Measurements from ENCODE around the gene NFATC2IP. TPM values are rescaled to one million over a fixed set of nuclear protein-coding genes. Genes with fewer than 3 reads are reported as not detected.

The NFATC2IP gene
- total and polyA plus RNA-seq, 2 of the 13 experiments (the other 11 are each of a cell fraction or from before 2014, with no cell fraction given): 32.1 to 48.5 TPM

DNA sequence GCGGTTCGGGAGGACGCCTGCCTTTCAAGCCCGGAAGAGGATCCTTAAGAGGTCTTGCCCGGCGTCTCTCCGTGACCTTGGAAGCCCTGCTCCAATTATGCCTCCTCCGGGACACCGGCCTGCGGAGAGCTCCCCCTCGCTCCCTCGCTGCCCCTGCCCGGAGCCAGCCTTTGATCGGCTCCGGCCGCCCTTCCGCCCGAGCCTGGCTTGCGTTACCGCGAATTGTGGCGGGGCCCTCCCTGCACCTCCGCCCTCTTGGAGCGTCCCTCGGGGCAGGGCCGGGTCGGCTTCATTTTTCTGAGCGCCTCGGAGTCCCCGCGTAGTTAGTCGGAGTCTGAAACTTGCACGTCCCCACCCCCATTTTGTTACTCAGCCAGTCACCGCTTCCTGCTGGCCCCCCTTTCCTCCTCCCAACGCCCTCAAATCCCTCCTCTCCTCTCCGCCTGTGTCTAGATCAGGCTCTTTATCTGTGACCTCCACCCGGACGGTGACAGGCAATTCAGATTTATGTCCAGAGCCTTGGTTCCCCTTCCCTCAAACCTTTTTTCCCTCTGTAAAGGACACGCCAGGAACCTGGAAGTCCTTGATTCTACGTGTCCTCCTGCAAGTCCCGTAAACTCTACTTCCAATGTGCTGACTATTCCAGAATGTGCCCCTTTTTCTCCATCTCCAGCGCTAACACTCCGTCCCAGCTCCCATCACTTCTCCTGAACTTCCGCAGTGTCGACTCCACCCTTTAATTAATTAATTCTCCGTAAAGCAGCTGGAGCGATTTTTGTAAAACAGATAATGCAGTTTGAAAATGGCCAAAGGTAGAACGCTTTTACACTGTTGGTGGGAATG, 25.1 kb upstream of the NFATC2IP start (continued):
- TF ChIP-seq, protein P1, sequence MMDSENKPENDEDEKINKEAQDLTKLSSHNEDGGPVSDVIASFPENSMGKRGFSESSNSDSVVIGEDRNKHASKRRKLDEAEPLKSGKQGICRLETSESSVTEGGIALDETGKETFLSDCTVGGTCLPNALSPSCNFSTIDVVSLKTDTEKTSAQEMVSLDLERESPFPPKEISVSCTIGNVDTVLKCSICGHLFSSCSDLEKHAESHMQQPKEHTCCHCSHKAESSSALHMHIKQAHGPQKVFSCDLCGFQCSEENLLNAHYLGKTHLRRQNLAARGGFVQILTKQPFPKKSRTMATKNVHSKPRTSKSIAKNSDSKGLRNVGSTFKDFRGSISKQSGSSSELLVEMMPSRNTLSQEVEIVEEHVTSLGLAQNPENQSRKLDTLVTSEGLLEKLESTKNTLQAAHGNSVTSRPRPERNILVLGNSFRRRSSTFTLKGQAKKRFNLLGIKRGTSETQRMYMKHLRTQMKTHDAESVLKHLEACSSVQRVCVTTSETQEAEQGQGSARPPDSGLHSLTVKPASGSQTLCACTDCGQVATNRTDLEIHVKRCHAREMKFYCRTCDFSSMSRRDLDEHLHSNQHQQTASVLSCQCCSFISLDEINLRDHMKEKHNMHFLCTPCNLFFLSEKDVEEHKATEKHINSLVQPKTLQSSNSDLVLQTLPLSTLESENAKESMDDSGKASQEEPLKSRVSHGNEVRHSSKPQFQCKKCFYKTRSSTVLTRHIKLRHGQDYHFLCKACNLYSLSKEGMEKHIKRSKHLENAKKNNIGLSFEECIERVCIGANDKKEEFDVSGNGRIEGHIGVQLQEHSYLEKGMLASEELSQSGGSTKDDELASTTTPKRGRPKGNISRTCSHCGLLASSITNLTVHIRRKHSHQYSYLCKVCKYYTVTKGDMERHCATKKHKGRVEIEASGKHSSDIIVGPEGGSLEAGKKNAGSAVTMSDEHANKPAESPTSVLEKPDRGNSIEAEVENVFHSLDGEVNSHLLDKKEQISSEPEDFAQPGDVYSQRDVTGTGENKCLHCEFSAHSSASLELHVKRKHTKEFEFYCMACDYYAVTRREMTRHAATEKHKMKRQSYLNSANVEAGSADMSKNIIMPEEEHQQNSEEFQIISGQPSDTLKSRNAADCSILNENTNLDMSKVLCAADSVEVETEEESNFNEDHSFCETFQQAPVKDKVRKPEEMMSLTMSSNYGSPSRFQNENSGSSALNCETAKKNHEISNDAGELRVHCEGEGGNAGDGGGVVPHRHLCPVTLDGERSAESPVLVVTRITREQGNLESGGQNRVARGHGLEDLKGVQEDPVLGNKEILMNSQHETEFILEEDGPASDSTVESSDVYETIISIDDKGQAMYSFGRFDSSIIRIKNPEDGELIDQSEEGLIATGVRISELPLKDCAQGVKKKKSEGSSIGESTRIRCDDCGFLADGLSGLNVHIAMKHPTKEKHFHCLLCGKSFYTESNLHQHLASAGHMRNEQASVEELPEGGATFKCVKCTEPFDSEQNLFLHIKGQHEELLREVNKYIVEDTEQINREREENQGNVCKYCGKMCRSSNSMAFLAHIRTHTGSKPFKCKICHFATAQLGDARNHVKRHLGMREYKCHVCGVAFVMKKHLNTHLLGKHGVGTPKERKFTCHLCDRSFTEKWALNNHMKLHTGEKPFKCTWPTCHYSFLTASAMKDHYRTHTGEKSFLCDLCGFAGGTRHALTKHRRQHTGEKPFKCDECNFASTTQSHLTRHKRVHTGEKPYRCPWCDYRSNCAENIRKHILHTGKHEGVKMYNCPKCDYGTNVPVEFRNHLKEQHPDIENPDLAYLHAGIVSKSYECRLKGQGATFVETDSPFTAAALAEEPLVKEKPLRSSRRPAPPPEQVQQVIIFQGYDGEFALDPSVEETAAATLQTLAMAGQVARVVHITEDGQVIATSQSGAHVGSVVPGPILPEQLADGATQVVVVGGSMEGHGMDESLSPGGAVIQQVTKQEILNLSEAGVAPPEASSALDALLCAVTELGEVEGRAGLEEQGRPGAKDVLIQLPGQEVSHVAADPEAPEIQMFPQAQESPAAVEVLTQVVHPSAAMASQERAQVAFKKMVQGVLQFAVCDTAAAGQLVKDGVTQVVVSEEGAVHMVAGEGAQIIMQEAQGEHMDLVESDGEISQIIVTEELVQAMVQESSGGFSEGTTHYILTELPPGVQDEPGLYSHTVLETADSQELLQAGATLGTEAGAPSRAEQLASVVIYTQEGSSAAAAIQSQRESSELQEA (CRISPR knock-in tag; IDR thresholded peaks at IDR 0.05; ENCODE audit: not compliant biosample characterization): peak; percentile 64
- no peak for TF ChIP-seq ZNF672 (CRISPR knock-in tag; IDR thresholded peaks at IDR 0.05)
- TF ChIP-seq ZFP36L2 (CRISPR knock-in tag; IDR thresholded peaks at IDR 0.05): no peak
- TF ChIP-seq KDM5B (CRISPR knock-in tag; IDR thresholded peaks at IDR 0.05; ENCODE audit: borderline replicate concordance): peak; percentile 52; the same call in 1 of the 2 replicates
- TF ChIP-seq ZNF451 (CRISPR knock-in tag; IDR thresholded peaks at IDR 0.05): no peak; the same call in 1 of the 2 replicates
- 0 out of 2 replicates have a peak, but pooled peaks have one; percentile 20 for TF ChIP-seq KLF12 (CRISPR knock-in tag; IDR thresholded peaks at IDR 0.05; ENCODE audit: borderline replicate concordance)
- TF ChIP-seq, protein P2, sequence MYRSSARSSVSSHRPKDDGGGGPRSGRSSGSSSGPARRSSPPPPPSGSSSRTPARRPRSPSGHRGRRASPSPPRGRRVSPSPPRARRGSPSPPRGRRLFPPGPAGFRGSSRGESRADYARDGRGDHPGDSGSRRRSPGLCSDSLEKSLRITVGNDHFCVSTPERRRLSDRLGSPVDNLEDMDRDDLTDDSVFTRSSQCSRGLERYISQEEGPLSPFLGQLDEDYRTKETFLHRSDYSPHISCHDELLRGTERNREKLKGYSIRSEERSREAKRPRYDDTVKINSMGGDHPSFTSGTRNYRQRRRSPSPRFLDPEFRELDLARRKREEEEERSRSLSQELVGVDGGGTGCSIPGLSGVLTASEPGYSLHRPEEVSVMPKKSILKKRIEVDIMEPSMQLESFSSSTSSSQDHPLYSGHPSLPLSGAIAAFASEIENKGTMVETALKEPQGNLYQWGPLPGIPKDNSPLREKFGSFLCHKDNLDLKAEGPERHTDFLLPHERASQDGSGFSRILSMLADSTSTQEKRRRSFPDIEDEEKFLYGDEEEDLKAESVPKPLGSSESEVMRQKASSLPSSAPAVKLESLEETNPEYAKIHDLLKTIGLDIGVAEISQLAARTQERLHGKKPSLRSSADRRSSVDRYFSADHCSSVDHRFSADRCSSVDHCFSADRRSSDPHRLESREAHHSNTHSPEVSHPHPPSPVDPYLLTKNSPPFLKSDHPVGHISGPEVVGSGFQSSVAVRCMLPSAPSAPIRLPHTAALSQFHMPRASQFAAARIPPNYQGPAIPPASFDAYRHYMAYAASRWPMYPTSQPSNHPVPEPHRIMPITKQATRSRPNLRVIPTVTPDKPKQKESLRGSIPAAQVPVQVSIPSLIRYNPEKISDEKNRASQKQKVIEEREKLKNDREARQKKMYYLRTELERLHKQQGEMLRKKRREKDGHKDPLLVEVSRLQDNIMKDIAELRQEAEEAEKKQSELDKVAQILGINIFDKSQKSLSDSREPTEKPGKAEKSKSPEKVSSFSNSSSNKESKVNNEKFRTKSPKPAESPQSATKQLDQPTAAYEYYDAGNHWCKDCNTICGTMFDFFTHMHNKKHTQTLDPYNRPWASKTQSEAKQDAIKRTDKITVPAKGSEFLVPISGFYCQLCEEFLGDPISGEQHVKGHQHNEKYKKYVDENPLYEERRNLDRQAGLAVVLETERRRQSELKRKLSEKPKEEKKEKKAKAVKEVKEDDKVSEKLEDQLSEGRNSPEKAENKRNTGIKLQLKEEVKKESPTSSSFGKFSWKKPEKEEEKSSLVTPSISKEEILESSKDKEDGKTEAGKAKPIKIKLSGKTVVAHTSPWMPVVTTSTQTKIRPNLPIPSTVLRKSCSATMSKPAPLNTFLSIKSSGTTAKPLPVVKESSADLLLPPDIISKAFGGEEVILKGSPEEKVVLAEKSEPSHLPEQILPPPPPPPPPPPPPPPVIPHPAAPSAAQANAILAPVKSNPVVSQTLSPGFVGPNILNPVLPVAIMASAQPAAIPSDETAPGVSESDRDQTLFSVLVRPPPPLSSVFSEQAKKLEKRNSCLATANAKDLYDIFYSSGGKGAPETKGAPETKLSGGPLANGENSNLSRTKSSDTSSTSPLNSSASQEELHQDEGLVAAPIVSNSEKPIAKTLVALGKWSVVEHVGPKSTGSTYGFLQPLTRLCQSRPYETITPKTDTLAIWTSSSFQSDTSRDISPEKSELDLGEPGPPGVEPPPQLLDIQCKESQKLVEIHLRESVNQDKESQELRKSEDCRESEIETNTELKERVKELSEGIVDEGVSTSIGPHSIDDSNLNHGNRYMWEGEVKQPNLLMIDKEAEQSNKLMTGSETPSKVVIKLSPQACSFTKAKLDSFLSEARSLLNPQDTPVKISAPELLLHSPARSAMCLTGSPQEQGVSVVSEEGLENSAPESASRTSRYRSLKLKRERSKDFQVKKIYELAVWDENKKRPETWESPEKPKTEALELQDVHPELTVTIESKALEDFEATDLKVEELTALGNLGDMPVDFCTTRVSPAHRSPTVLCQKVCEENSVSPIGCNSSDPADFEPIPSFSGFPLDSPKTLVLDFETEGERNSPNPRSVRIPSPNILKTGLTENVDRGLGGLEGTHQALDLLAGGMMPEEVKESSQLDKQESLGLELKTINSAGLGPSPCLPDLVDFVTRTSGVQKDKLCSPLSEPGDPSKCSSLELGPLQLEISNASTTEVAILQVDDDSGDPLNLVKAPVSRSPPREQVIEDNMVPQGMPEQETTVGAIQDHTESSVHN (CRISPR knock-in tag; IDR thresholded peaks at IDR 0.05): 0 out of 2 replicates have a peak, but pooled peaks have one; percentile 7
- peak; percentile 44; the same call in 1 of the 2 replicates for TF ChIP-seq CAMTA2 (CRISPR knock-in tag; IDR thresholded peaks at IDR 0.05; ENCODE audit: borderline replicate concordance)
- 0 out of 2 replicates have a peak, but pooled peaks have one; percentile 60 for TF ChIP-seq BRCA1 (CRISPR knock-in tag; IDR thresholded peaks at IDR 0.05)
- no peak for TF ChIP-seq ZNF558 (CRISPR knock-in tag; IDR thresholded peaks at IDR 0.05; ENCODE audit: borderline replicate concordance)
- no peak for TF ChIP-seq ZBTB21 (CRISPR knock-in tag; IDR thresholded peaks at IDR 0.05)

Measured in HepG2 (cell line).